Subcutaneous adipose tissue (tissue), 4 donors: ENCODE measurements around the gene WWP2. TPM values are rescaled to one million over a fixed set of nuclear protein-coding genes. Genes with fewer than 3 reads are reported as not detected.

ENCODE experiments used
- total RNA-seq, 4 donors: library from RNA; depleted of rRNA; stranded (reverse); fragments of >200 nt; gene quantifications; one replicate each; pipeline ENCODE4 v1.1.0, GENCODE V29; 2016
- TF ChIP-seq, protein P1 (sequence below): fragments of 450-650 bp; IDR thresholded peaks from one replicate; pipeline ENCODE4 v1.5.1; 2016; ENCODE audit warnings: low read depth, mild to moderate bottlenecking, control low read depth, antibody characterized with exemption, moderate library complexity

WWP2 gene
- total RNA-seq, 4 donors from 2014 or later: 20.2 to 48.7 (median 34.7) TPM

GRCh38 chr16:69833357-69834282, 71.5 kb downstream of the WWP2 start:
- TF ChIP-seq, protein P1, sequence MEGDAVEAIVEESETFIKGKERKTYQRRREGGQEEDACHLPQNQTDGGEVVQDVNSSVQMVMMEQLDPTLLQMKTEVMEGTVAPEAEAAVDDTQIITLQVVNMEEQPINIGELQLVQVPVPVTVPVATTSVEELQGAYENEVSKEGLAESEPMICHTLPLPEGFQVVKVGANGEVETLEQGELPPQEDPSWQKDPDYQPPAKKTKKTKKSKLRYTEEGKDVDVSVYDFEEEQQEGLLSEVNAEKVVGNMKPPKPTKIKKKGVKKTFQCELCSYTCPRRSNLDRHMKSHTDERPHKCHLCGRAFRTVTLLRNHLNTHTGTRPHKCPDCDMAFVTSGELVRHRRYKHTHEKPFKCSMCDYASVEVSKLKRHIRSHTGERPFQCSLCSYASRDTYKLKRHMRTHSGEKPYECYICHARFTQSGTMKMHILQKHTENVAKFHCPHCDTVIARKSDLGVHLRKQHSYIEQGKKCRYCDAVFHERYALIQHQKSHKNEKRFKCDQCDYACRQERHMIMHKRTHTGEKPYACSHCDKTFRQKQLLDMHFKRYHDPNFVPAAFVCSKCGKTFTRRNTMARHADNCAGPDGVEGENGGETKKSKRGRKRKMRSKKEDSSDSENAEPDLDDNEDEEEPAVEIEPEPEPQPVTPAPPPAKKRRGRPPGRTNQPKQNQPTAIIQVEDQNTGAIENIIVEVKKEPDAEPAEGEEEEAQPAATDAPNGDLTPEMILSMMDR: no peak

DNA sequence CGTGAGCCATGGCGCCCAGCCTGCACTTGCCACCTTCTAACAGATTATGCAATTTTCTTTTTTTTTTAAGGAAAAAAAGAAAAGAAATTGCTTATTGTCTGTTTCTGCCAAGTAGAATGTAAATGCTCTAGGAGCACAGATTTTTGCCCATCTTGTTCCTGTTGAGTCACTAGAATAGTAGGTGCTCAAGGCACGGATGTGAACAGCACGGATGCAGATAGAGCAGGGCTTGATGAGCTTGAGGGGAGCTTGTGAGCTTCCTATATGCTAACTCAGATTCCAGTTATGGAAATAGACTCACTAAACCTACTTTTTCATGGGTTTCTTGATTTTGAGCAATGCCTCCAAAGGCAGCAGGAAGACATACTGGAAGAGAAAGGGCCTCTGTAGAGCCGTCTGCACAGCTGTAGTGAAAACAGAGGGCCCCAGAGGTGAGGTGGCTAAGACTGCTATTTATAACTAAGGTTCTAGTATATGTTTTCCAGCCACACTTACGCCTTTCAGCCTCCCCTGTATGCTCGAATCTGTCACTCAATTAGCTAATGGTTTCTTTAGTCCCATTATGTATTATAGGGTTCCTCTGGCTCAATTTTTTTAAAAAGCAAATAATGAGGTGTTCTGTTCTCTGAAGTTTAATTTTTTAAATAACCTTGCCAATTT, 72.8 kb downstream of the WWP2 start:
- TF ChIP-seq, protein P1: no peak

DNA sequence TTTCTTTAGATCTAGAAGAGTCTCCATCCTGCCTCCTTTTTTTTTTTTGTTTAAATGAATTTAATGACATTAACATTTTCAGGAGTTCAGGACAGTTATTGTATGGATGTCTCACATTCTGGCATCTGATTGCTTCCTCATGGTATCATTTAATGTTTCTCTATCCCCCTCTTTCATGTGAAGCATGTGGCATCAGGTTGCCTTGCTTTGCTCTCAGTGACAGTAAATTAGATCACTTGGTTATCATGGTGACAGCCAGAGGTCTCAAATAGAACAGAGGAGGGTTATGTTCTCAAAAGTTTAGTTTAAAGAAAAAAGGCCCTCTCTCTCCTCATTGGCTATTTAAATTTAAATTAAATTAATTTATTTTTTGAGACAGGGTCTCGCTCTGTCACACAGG, 74.1 kb downstream of the WWP2 start:
- TF ChIP-seq, protein P1: no peak

DNA sequence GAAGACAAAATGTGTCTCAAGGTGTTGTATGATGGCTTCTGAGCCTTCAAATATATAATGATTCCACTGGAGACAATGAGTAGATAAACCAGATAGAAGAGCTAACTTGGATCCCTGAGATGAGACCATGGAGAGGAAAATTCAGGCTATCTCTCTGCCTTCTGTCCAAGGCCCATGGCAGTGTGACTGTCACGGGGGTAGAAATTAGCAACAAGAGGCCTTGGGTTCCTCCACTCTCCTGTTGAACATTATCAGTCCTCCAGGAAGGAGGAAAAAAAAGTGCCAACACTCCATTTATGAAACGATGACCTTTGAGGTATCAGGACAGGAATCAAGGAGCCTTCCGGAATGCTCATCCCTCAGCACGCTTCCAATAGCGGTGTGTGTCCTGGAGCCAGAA, 75.2 kb downstream of the WWP2 start:
- TF ChIP-seq, protein P1: no peak

DNA sequence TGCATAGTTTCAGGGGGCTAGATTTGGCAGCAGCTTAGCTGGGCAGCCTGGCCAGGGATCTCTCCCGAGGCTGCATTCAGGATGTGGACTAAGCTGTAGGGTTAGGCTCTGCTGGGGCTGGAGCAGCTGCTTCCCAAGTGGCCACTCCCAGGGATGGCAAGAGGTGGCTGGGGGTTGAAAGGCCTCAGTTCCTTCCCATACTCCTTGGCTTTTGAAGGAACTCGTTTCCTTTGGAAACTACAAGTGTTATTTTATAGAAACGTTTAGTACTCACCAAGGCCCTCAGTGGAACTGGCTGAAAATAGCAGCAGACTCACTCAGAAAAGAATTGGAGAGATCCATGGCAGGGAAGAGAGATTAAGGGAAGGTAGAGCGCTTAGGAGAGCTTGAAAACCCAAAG, 76.4 kb downstream of the WWP2 start:
- TF ChIP-seq, protein P1: no peak

GRCh38 chr16:69839240-69839688, 77.1 kb downstream of the WWP2 start:
- TF ChIP-seq, protein P1: no peak

- TF ChIP-seq, protein P1: no peak
Observed at GRCh38 chr16:69839798-69840409, 77.8 kb downstream of the WWP2 start.
